IMR-90 (cell line): ENCODE results near the gene COX7A1. TPM values are rescaled to one million over a fixed set of nuclear protein-coding genes. Genes with fewer than 3 reads are reported as not detected.

Experiments used
- ATAC-seq: fragments of 200-7000 bp; cut with Tn5 transposase; 2 replicates; pipeline ENCODE4 v1.9.1; 2020; ENCODE audit warnings: low read depth, mild to moderate bottlenecking, moderate library complexity
- BruUV-seq: library from RNA; stranded (reverse); fragments of 400-500 nt; replicated peaks from 2 replicates; lab custom pipeline; 2021; lab: Mats Ljungman, UMichigan
- CTCF ChIA-PET: fragments of 300-600 bp; formaldehyde crosslinking; extraction: SDS; loops from one replicate; lab custom pipeline; 2021; ENCODE audit warnings: antibody characterized with exemption; lab: Yijun Ruan, JAX
- POLR2A ChIA-PET: fragments of 300-600 bp; sonication (Branson Sonifier 250); formaldehyde crosslinking; loops from one replicate; lab custom pipeline; 2022; ENCODE audit warnings: antibody characterized with exemption; ENCODE audit not compliant: unreplicated experiment; lab: Charles Lee
- DNase-seq: peaks from one replicate; pipeline ENCODE4 v3.0.0; 2013
- H2AFZ ChIP-seq: replicated peaks from 2 replicates; pipeline ENCODE3; 2013; ENCODE audit warnings: low read length, mild to moderate bottlenecking; ENCODE audit not compliant: poor library complexity
- H2AK5ac ChIP-seq: 2 replicates; pipeline ENCODE4 v1.6.1; 2013; ENCODE audit warnings: low read depth, low read length, inconsistent platforms
- H2AK9ac ChIP-seq: replicated peaks from 2 replicates; pipeline ENCODE3; 2013; ENCODE audit warnings: mild to moderate bottlenecking, low read depth, low read length, moderate library complexity; ENCODE audit not compliant: poor library complexity
- H2BK120ac ChIP-seq: 2 replicates; pipeline ENCODE4 v1.6.1; 2013; ENCODE audit warnings: low read depth, low read length, inconsistent platforms
- H2BK15ac ChIP-seq: 3 replicates; pipeline ENCODE4 v1.6.1; 2013; ENCODE audit warnings: low read depth, low read length, inconsistent platforms
- H2BK20ac ChIP-seq: 2 replicates; pipeline ENCODE4 v1.6.1; 2013; ENCODE audit warnings: low read depth, mild to moderate bottlenecking, inconsistent platforms, low read length, moderate library complexity
- H2BK5ac ChIP-seq: 2 replicates; pipeline ENCODE4 v1.6.1; 2013; ENCODE audit warnings: mild to moderate bottlenecking, low read depth, low read length, inconsistent platforms; ENCODE audit not compliant: poor library complexity, severe bottlenecking
- H3K14ac ChIP-seq: replicated peaks from 2 replicates; pipeline ENCODE4 v1.6.1; 2013; ENCODE audit warnings: low read depth, low read length, inconsistent platforms
- H3K18ac ChIP-seq: 2 replicates; pipeline ENCODE4 v1.6.1; 2013; ENCODE audit warnings: low read depth, low read length, control low read depth
- H3K23ac ChIP-seq: 2 replicates; pipeline ENCODE4 v1.6.1; 2013; ENCODE audit warnings: low read depth, low read length, inconsistent platforms
- H3K27ac ChIP-seq: 2 replicates; pipeline ENCODE4 v1.5.1; 2013; ENCODE audit warnings: mild to moderate bottlenecking, control low read depth, low read length; ENCODE audit not compliant: insufficient read depth
- H3K27me3 ChIP-seq: 2 replicates; pipeline ENCODE4 v1.6.1; 2013; ENCODE audit warnings: low read length; ENCODE audit not compliant: control insufficient read depth, insufficient read depth
- H3K36me3 ChIP-seq: 2 replicates; pipeline ENCODE4 v1.6.1; 2013; ENCODE audit warnings: low read length, mixed read lengths; ENCODE audit not compliant: control insufficient read depth, insufficient read depth
- H3K4ac ChIP-seq: 2 replicates; pipeline ENCODE4 v1.6.1; 2013; ENCODE audit warnings: low read depth, low read length, inconsistent platforms
- H3K4me1 ChIP-seq: 2 replicates; pipeline ENCODE4 v1.6.1; 2013; ENCODE audit warnings: low read length, mixed read lengths; ENCODE audit not compliant: control insufficient read depth, insufficient read depth
- H3K4me2 ChIP-seq: 2 replicates; pipeline ENCODE4 v1.6.1; 2013; ENCODE audit warnings: low read depth, mild to moderate bottlenecking, control low read depth, low read length, moderate library complexity
- H3K4me3 ChIP-seq: 2 replicates; pipeline ENCODE4 v1.5.1; 2013; ENCODE audit warnings: low read depth, mild to moderate bottlenecking, control low read depth, low read length, moderate library complexity; ENCODE audit not compliant: insufficient read depth
- H3K56ac ChIP-seq: 2 replicates; pipeline ENCODE4 v1.6.1; 2013; ENCODE audit warnings: low read length, inconsistent platforms; ENCODE audit not compliant: insufficient read depth; ENCODE audit errors: extremely low read depth
- H3K79me1 ChIP-seq, 2 experiments: 2 replicates each; pipeline ENCODE4 v1.6.1; 2013; ENCODE audit warnings: low read length in 2 of 2, inconsistent platforms in 1 of 2, low read depth in 1 of 2
- H3K9ac ChIP-seq: 2 replicates; pipeline ENCODE4 v1.6.1; 2013; ENCODE audit warnings: low read depth, low read length, control low read depth
- H3K9me1 ChIP-seq: 2 replicates; pipeline ENCODE4 v1.6.1; 2013; ENCODE audit warnings: low read length, inconsistent platforms; ENCODE audit not compliant: insufficient read depth
- H3K9me3 ChIP-seq: 2 replicates; pipeline ENCODE4 v1.6.1; 2013; ENCODE audit warnings: low read length; ENCODE audit not compliant: control insufficient read depth, insufficient read depth
- H4K20me1 ChIP-seq: 2 replicates; pipeline ENCODE4 v1.6.1; 2013; ENCODE audit warnings: low read length, inconsistent platforms; ENCODE audit not compliant: insufficient read depth
- H4K5ac ChIP-seq: 2 replicates; pipeline ENCODE4 v1.6.1; 2013; ENCODE audit warnings: mild to moderate bottlenecking, low read depth, low read length, control low read depth
- H4K8ac ChIP-seq, 2 experiments: 2 replicates each; pipeline ENCODE4 v1.6.1; 2013; ENCODE audit warnings: low read depth in 2 of 2, low read length in 2 of 2, control low read depth in 1 of 2, inconsistent platforms in 1 of 2
- H4K91ac ChIP-seq: 2 replicates; pipeline ENCODE4 v1.6.1; 2013; ENCODE audit warnings: low read depth, low read length, inconsistent platforms; ENCODE audit not compliant: insufficient read depth
- BHLHE40 ChIP-seq: fragments of 150-350 bp; IDR thresholded peaks from 2 replicates; pipeline ENCODE4 v1.6.1; 2016; ENCODE audit warnings: mild to moderate bottlenecking, low read depth, low read length
- CEBPB ChIP-seq: IDR thresholded peaks from 2 replicates; pipeline ENCODE4 v1.6.1; 2012; ENCODE audit warnings: low read depth, low read length, improper control_type of control experiment
- CHD1 ChIP-seq: IDR thresholded peaks from 2 replicates; pipeline ENCODE4 v1.6.1; 2012; ENCODE audit warnings: low read depth, low read length, improper control_type of control experiment
- ELK1 ChIP-seq: fragments of 150-350 bp; IDR thresholded peaks from 2 replicates; pipeline ENCODE4 v1.6.1; 2016; ENCODE audit warnings: low read depth, mild to moderate bottlenecking, low read length, moderate library complexity, borderline replicate concordance
- FOS ChIP-seq: fragments of 150-350 bp; IDR thresholded peaks from 2 replicates; pipeline ENCODE4 v1.6.1; 2016; ENCODE audit warnings: low read depth, low read length
- MAFK ChIP-seq: IDR thresholded peaks from 2 replicates; pipeline ENCODE4 v1.6.1; 2012; ENCODE audit warnings: low read depth, low read length, improper control_type of control experiment
- MAZ ChIP-seq: IDR thresholded peaks from 2 replicates; pipeline ENCODE4 v1.6.1; 2012; ENCODE audit warnings: low read depth, mild to moderate bottlenecking, low read length, improper control_type of control experiment, moderate library complexity, borderline replicate concordance
- MXI1 ChIP-seq: IDR thresholded peaks from 2 replicates; pipeline ENCODE4 v1.6.1; 2012; ENCODE audit warnings: low read depth, mild to moderate bottlenecking, low read length, moderate library complexity, borderline replicate concordance
- NFE2L2 ChIP-seq: fragments of 150-350 bp; IDR thresholded peaks from 2 replicates; pipeline ENCODE4 v1.6.1; 2016; ENCODE audit warnings: low read depth, mild to moderate bottlenecking, low read length
- POLR2A ChIP-seq: IDR thresholded peaks from 2 replicates; pipeline ENCODE4 v1.6.1; 2012; ENCODE audit warnings: mild to moderate bottlenecking, low read depth, low read length
- RAD21 ChIP-seq: IDR thresholded peaks from 2 replicates; pipeline ENCODE4 v1.6.1; 2012; ENCODE audit warnings: low read length, improper control_type of control experiment
- RCOR1 ChIP-seq: IDR thresholded peaks from 2 replicates; pipeline ENCODE4 v1.6.1; 2012; ENCODE audit warnings: mild to moderate bottlenecking, low read length, improper control_type of control experiment; ENCODE audit not compliant: insufficient replicate concordance
- RFX5 ChIP-seq: IDR thresholded peaks from 2 replicates; pipeline ENCODE4 v1.8.0; 2012; ENCODE audit warnings: low read depth, mild to moderate bottlenecking, low read length, moderate library complexity
- SMC3 ChIP-seq: fragments of 150-350 bp; IDR thresholded peaks from 2 replicates; pipeline ENCODE4 v1.6.1; 2016; ENCODE audit warnings: low read depth, mild to moderate bottlenecking, antibody characterized with exemption, low read length, moderate library complexity
- USF2 ChIP-seq: fragments of 150-350 bp; IDR thresholded peaks from 2 replicates; pipeline ENCODE4 v1.6.1; 2017; ENCODE audit warnings: mild to moderate bottlenecking, antibody characterized with exemption, low read length, low read depth
- WGBS, 2 experiments: methylation state at CpG; one replicate each; pipeline versions ENCODE4 v1.1.5 to v1.1.7; 2013; ENCODE audit warnings: missing lambda C conversion rate in 2 of 2; ENCODE audit not compliant: insufficient read length in 1 of 2; ENCODE audit errors: extremely low coverage in 2 of 2; 5-methylcytosine and 5-hydroxymethylcytosine counted together
- dilution Hi-C: fragments of 300-500 bp; cut with HindIII; formaldehyde crosslinking; loops from one replicate; pipeline ENCODE4 v1.14.3; 2018; ENCODE audit warnings: low sequenced_read_pairs; ENCODE audit not compliant: unreplicated experiment
- in situ Hi-C: fragments of 300-500 bp; cut with MboI; formaldehyde crosslinking; loops from 3 replicates; pipeline ENCODE4 v1.14.3; 2019; ENCODE audit warnings: low sequenced_read_pairs, inconsistent platforms, mixed read lengths
- intact Hi-C: fragments of 100-400 bp; cut with micrococcal nuclease; formaldehyde crosslinking; loops from 2 replicates; pipeline ENCODE4 v1.10.0; 2022
- polyA plus RNA-seq, 3 experiments: library from polyadenylated mRNA; depleted of rRNA; stranded (reverse); fragments of >200 nt; gene quantifications; 2 replicates each; pipeline ENCODE4 v1.2.3, GENCODE V29; 2012; ENCODE audit warnings: low replicate concordance in 1 of 3
- total RNA-seq: library from RNA; depleted of rRNA; stranded (reverse); fragments of >200 nt; gene quantifications from 2 replicates; pipeline ENCODE4 v1.2.3, GENCODE V29; 2012

COX7A1 gene
- total and polyA plus RNA-seq, 2 of the 4 experiments (the other 2 are of a cell fraction): 0.54 to 6.9 TPM

GRCh38 chr19:36103842-36104552 is 48.2 kb downstream of the COX7A1 start:
- Histone ChIP-seq H3K9me3 (no peaks in the 10 kb centered on the region), H3K36me3 (peaks cover 8% of the 10 kb centered on the region), H4K91ac (no peak overlapping the region), H3K4ac (no peak overlapping the region), H3K23ac (no peak overlapping the region), H3K4me3 (no peak overlapping the region), H2BK5ac (no peak overlapping the region), H3K56ac (no peak overlapping the region), H2BK120ac (no peak overlapping the region), H4K5ac (no peak overlapping the region), H4K8ac (no peak overlapping the region), H3K4me1 (no peaks in the 10 kb centered on the region), H2AFZ (peak overlapping the region; percentile 1), H2AK9ac (peak overlapping the region; percentile 40), H3K79me1 (peaks cover 0 to 3% of the 10 kb centered on the region in 2 experiments; a peak in 1 of 4 replicates), H3K4me2 (no peak overlapping the region), H2AK5ac (no peak overlapping the region), H2BK20ac (no peak overlapping the region), H3K18ac (no peak overlapping the region), H4K20me1 (no peaks in the 10 kb centered on the region), H2BK15ac (no peak overlapping the region), H3K27me3 (no peaks in the 10 kb centered on the region), H3K14ac (no peak overlapping the region), H3K9me1 (no peaks in the 10 kb centered on the region), H3K9ac (no peak overlapping the region), H3K27ac (no peak overlapping the region)
- ChIA-PET CTCF (no interaction called here), POLR2A (no interaction called here)
- ATAC-seq (peak; percentile 28; the same call in 1 of the 2 replicates), DNase-seq (peak; percentile 30)
- dilution Hi-C loops (no loop called here), in situ Hi-C loops (no loop called here), intact Hi-C loops (no loop called here)
- no TSS peak for BruUV-seq
- WGBS, 2 experiments: 100% methylated on average over 1 of the region's 12 CpGs; no CpG with 5 or more reads in 1 of the 2 experiments
- no peak for TF ChIP-seq CHD1
- no peak for TF ChIP-seq USF2
- no peak for TF ChIP-seq POLR2A
- TF ChIP-seq RAD21: no peak
- TF ChIP-seq FOS: no peak
- no peak for TF ChIP-seq SMC3
- TF ChIP-seq RFX5: no peak
- no peak for TF ChIP-seq RCOR1
- no peak for TF ChIP-seq MAZ
- no peak for TF ChIP-seq BHLHE40
- no peak for TF ChIP-seq MXI1
- no peak for TF ChIP-seq MAFK
- no peak for TF ChIP-seq ELK1
- no peak for TF ChIP-seq NFE2L2
- no peak for TF ChIP-seq CEBPB
